A549 (cell line): ENCODE results near the gene IL18RAP.

Source experiments
- EP300 ChIP-seq, 2 experiments: fragments of >200 bp; sonication (Bioruptor Twin); formaldehyde crosslinking; IDR thresholded peaks; 2 replicates in 1 of 2; 3 replicates in 1 of 2; pipeline ENCODE4 v1.6.1; 2016 to 2017
- ESRRA ChIP-seq: fragments of 150-350 bp; IDR thresholded peaks from 2 replicates; pipeline ENCODE4 v1.6.1; 2014; ENCODE audit warnings: mild to moderate bottlenecking, low read length, borderline replicate concordance
- MAFK ChIP-seq: fragments of 450-650 bp; IDR thresholded peaks from 2 replicates; pipeline ENCODE4 v1.6.1; 2014; ENCODE audit not compliant: partially characterized antibody
- MYC ChIP-seq: IDR thresholded peaks from 2 replicates; pipeline ENCODE4 v1.6.1; 2012; ENCODE audit warnings: mild to moderate bottlenecking, inconsistent platforms, low read length, improper control_type of control experiment, borderline replicate concordance
- NR3C1 ChIP-seq: fragments of >200 bp; sonication (Bioruptor Twin); formaldehyde crosslinking; IDR thresholded peaks from 3 replicates; pipeline ENCODE4 v1.6.1; 2017
- PHF8 ChIP-seq: fragments of 200-600 bp; sonication (generic); IDR thresholded peaks from 2 replicates; pipeline ENCODE4 v1.6.1; 2016; ENCODE audit warnings: low read depth, mild to moderate bottlenecking, antibody characterized with exemption, moderate library complexity, borderline replicate concordance
- POLR2A ChIP-seq: IDR thresholded peaks from 2 replicates; pipeline ENCODE4 v1.6.1; 2012; ENCODE audit warnings: mild to moderate bottlenecking, low read length
- RAD21 ChIP-seq, 2 experiments: fragments of >200 bp in 1 of 2; sonication (Bioruptor Twin) in 1 of 2; formaldehyde crosslinking in 1 of 2; IDR thresholded peaks in 1 of 2; conservative IDR thresholded peaks in 1 of 2; 2 replicates in 1 of 2; 3 replicates in 1 of 2; pipeline ENCODE4 v1.6.1; 2012 to 2018; ENCODE audit warnings: inconsistent platforms in 1 of 2
- RFX5 ChIP-seq: fragments of 450-650 bp; IDR thresholded peaks from 2 replicates; pipeline ENCODE4 v1.7.1; 2014; ENCODE audit warnings: antibody characterized with exemption, mild to moderate bottlenecking, moderate library complexity
- TF ChIP-seq, protein P1 (sequence below): fragments of >200 bp; sonication (Bioruptor Twin); formaldehyde crosslinking; IDR thresholded peaks from 3 replicates; pipeline ENCODE4 v1.5.1; 2016

DNA sequence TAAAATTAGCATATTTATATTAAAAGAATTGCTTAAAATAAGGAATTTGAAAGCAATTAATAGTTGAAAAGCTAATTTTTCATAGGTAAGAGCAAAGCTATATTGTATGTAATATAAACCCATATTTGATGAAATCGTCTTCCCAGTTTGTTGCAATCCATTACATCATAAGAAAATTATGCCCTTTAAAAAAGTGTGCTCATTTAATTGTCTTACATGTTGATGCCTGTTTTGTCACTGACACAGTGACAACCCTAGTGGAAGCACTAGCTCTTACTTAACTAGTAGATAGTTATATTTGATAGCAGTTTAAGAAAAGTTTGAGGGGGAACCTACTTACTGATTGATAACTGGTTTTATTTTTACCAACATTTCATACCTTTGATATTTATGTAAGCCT is 30.0 kb upstream of the IL18RAP start:
- TF ChIP-seq POLR2A (no peak), MAFK (no peak), ESRRA (no peak), RAD21 (conservative IDR thresholded peaks at IDR 0.05 in 1 of 2, IDR thresholded peaks at IDR 0.05 in 1 of 2) (no peak), EP300 (IDR thresholded peaks at IDR 0.05) (no peak), NR3C1 (no peak), PHF8 (no peak), RFX5 (no peak), MYC (no peak)
- TF ChIP-seq, protein P1, sequence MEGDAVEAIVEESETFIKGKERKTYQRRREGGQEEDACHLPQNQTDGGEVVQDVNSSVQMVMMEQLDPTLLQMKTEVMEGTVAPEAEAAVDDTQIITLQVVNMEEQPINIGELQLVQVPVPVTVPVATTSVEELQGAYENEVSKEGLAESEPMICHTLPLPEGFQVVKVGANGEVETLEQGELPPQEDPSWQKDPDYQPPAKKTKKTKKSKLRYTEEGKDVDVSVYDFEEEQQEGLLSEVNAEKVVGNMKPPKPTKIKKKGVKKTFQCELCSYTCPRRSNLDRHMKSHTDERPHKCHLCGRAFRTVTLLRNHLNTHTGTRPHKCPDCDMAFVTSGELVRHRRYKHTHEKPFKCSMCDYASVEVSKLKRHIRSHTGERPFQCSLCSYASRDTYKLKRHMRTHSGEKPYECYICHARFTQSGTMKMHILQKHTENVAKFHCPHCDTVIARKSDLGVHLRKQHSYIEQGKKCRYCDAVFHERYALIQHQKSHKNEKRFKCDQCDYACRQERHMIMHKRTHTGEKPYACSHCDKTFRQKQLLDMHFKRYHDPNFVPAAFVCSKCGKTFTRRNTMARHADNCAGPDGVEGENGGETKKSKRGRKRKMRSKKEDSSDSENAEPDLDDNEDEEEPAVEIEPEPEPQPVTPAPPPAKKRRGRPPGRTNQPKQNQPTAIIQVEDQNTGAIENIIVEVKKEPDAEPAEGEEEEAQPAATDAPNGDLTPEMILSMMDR: no peak
